BLaER1 (cell line): ENCODE measurements around the gene GRB10.

Experiments
- H3K27ac ChIP-seq: shearing (Covaris generic); formaldehyde crosslinking; 2 replicates; pipeline ENCODE4 v1.8.1; 2022
- H3K27me3 ChIP-seq: shearing (Covaris generic); formaldehyde crosslinking; 2 replicates; pipeline ENCODE4 v1.8.1; 2022
- H3K36me3 ChIP-seq: shearing (Covaris generic); formaldehyde crosslinking; 2 replicates; pipeline ENCODE4 v1.8.1; 2022
- H3K4me1 ChIP-seq: shearing (Covaris generic); formaldehyde crosslinking; 2 replicates; pipeline ENCODE4 v1.8.1; 2022
- H3K4me2 ChIP-seq: shearing (Covaris generic); formaldehyde crosslinking; 2 replicates; pipeline ENCODE4 v1.8.1; 2022
- H3K4me3 ChIP-seq: shearing (Covaris generic); formaldehyde crosslinking; 2 replicates; pipeline ENCODE4 v1.8.1; 2022
- H3K9ac ChIP-seq: shearing (Covaris generic); formaldehyde crosslinking; 2 replicates; pipeline ENCODE4 v1.8.1; 2022
- H3K9me3 ChIP-seq: shearing (Covaris generic); formaldehyde crosslinking; 2 replicates; pipeline ENCODE4 v1.8.1; 2022
- H4K20me1 ChIP-seq: shearing (Covaris generic); formaldehyde crosslinking; 2 replicates; pipeline ENCODE4 v1.8.1; 2022
- Cebpa-rat ChIP-seq: shearing (Covaris generic); IDR thresholded peaks from 2 replicates; pipeline ENCODE4 v1.8.1; 2022

Gene GRB10

DNA sequence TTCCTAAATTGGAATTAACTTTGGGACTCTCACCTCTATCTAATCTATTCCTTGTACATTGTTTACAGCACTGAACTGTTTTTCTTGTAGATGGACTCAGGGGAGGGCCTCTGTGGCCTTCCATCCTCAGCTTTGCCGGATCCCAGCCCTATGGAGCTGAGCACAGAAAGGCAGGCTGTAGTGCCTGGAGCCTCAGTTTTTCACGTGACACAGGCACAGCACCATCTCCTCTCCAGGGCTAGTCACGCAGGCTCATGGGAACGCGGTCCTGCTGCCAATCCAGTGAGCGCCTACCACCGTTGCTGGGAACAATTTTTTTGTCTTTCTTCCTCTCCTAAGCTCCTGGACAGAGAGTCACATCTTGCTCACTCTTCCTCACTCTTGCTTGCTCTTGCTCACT, 141.9 kb downstream of the GRB10 start:
- H3K27ac ChIP-seq, result no peak overlapping the region
- TF ChIP-seq Cebpa-rat, result no peak
- H3K4me1 ChIP-seq, result no peaks in the 10 kb centered on the region

DNA sequence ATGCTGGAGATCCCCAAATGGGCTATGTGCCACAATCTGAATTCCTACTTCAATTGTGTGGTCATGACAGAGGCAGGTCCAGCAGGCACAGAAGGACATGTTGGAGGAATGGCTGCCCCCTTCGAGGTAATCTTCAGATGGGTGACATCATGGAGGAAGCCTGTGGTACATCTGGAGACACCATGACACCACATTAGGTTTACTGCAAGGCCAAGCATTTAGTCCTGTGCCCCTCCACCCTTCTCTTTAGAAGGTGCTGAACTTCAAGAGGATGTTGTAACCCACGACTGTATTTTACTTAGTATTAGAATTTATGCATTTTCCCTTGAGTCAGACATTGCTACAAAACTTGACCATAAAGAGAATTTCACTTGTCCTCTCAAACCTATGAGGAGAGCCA, 142.4 kb downstream of the GRB10 start:
- H4K20me1 ChIP-seq, result peaks cover 32% of the 10 kb centered on the region
- H3K9ac ChIP-seq, result no peak overlapping the region
- no peak for TF ChIP-seq Cebpa-rat
- H3K27me3 ChIP-seq, result no peaks in the 10 kb centered on the region
- no peak overlapping the region for H3K4me2 ChIP-seq
- H3K27ac ChIP-seq, result no peak overlapping the region
- H3K4me3 ChIP-seq, result no peak overlapping the region
- peaks cover 60% of the 10 kb centered on the region for H3K36me3 ChIP-seq
- no peaks in the 10 kb centered on the region for H3K4me1 ChIP-seq
- H3K9me3 ChIP-seq, result peaks cover 42% of the 10 kb centered on the region

More for the DNA sequence above, 141.9 kb downstream of the GRB10 start:
- peaks cover 37% of the 10 kb centered on the region for H3K9me3 ChIP-seq
- no peak overlapping the region for H3K4me3 ChIP-seq
- H3K36me3 ChIP-seq, result peaks cover 60% of the 10 kb centered on the region
- H3K27me3 ChIP-seq, result no peaks in the 10 kb centered on the region
- H4K20me1 ChIP-seq, result peaks cover 37% of the 10 kb centered on the region
- H3K9ac ChIP-seq, result no peak overlapping the region
- no peak overlapping the region for H3K4me2 ChIP-seq

DNA sequence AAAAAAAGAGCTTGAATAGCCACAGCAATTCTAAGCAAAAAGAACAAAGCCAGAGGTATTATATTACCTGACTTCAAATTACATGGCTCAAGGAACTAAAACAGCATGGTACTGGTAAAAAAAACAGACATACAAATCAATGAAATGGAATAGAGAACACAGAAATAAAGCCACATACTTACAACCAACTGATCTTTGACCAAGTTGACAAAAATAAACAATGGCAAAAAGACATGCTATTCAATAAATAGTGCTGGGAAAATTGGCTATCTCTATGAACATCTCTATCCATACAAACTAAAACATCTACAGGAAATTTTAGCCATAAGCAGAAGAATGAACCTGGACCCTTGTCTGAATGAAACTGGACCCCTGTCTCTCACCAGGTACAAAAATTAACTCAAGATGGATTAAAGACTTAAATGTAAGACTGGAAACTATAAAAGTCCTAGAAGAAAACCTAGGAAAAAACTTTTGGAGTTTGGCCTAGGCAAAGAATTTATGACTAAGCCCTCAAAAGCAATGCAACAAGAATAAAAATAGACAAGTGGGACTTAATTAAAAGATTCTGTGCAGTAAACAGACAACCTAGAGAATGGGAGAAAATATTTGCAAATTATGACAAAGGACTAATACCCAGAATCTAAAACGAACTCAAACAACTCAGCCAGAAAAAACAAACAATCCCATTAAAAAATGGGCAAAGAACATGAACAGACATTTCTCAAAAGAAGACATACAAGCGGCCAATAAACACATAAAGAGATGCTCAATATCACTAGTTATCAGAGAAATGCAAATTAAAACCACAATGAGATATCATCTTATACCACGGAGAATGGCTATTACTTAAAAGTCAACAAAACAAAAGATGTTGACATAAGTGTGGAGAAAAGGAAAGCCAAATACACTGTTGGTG, 144.7 kb downstream of the GRB10 start:
- no peak overlapping the region for H3K9ac ChIP-seq

DNA sequence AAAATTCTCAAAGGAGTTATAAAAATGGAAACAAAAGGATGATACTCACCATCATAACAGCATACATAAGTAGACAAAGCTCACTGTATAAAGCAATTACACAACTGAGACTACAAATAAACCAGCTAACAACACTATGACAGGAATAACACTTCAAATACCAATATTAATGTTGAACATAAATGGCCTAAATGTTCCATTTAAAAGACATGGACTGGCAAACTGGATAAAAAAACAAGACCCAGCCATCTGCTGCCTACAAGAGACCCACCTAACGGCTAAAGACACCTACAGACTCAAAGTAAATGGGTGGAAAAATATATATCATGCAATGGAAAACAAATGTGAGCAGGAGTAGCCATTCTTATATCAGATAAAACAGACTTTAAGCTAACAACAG, 148.3 kb downstream of the GRB10 start:
- H3K4me3 ChIP-seq, result no peak overlapping the region
- peaks cover 38% of the 10 kb centered on the region for H4K20me1 ChIP-seq
- H3K4me2 ChIP-seq, result no peak overlapping the region
- no peak for TF ChIP-seq Cebpa-rat
- H3K27me3 ChIP-seq, result no peaks in the 10 kb centered on the region
- no peak overlapping the region for H3K27ac ChIP-seq
- peaks cover 50% of the 10 kb centered on the region for H3K36me3 ChIP-seq
- H3K9ac ChIP-seq, result no peak overlapping the region
- H3K4me1 ChIP-seq, result peaks cover 10% of the 10 kb centered on the region
- peaks cover 50% of the 10 kb centered on the region for H3K9me3 ChIP-seq

More for the DNA sequence above, 144.7 kb downstream of the GRB10 start:
- H3K4me3 ChIP-seq, result no peak overlapping the region
- no peak for TF ChIP-seq Cebpa-rat
- no peak overlapping the region for H3K27ac ChIP-seq
- no peak overlapping the region for H3K4me2 ChIP-seq
- H3K9me3 ChIP-seq, result peaks cover 60% of the 10 kb centered on the region
- H4K20me1 ChIP-seq, result peaks cover 13% of the 10 kb centered on the region; the same call in 1 of the 2 replicates
- H3K36me3 ChIP-seq, result peaks cover 50% of the 10 kb centered on the region
- no peaks in the 10 kb centered on the region for H3K27me3 ChIP-seq
- H3K4me1 ChIP-seq, result no peaks in the 10 kb centered on the region

DNA sequence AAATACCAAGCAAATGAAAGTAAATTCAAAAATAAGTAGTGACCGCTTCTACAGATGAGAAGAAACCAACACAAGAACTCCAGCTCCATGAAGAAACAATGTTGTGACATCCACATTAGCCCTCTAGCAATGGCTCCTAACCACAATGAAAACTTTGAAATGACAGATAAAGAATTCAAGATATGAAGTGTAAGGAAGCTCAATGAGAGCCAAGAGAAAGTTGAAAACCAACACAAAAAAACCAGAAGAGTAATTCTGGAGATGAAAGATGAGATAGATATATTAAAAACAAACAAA, 149.3 kb downstream of the GRB10 start:
- Histone ChIP-seq H3K4me1 (peaks cover 17% of the 10 kb centered on the region), H3K9me3 (peaks cover 43% of the 10 kb centered on the region), H3K9ac (no peak overlapping the region), H3K4me3 (no peak overlapping the region), H3K4me2 (no peak overlapping the region), H3K27me3 (no peaks in the 10 kb centered on the region), H4K20me1 (peaks cover 48% of the 10 kb centered on the region), H3K27ac (no peak overlapping the region), H3K36me3 (peaks cover 48% of the 10 kb centered on the region)
- TF ChIP-seq Cebpa-rat, result no peak

DNA sequence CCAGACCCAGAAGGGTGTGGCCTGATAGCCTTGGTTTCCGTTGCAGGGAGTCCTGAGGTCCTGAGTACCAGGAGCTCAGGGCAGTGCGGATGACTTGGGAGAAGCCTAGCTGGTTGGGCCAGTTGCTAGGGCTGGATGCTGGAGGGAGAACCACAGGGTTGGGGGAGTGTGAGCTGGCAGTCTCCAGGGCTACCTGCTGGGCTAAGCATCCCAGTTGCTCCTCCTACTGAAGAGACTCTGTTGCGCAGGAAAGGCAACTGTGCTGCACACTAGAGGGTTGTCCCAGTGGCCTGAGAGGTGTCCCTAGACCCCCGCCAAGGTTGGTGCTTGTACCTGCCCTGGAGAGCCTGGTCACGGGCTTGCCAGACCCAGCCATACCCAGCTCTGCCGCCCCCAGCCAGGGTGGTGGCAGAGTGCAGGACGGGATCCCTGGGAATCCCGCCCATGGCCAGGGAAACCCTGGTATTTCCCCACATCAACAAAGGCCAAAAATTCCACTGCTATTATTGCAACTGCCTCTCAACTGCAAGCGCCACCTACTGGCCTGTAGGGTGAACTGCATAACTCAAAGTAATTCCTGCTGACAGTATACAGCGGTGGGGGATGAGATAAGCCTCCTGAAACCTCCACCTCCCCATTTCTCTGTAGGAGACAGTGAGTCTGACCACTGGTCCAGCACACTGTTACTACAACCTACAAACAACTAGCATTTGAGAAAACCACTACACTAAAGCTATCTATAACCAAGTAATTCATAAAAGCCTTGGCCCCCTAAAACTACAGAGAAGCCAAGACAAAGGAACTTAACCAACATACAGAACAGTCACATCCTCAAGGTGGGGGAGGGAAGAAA, 149.9 kb downstream of the GRB10 start:
- H3K4me2 ChIP-seq, result no peak overlapping the region
- H3K27ac ChIP-seq, result no peak overlapping the region
- peaks cover 17% of the 10 kb centered on the region for H3K4me1 ChIP-seq
- H4K20me1 ChIP-seq, result peaks cover 54% of the 10 kb centered on the region
- H3K27me3 ChIP-seq, result no peaks in the 10 kb centered on the region
- H3K9me3 ChIP-seq, result peaks cover 43% of the 10 kb centered on the region
- no peak overlapping the region for H3K9ac ChIP-seq
- H3K36me3 ChIP-seq, result peaks cover 54% of the 10 kb centered on the region
- no peak for TF ChIP-seq Cebpa-rat
- H3K4me3 ChIP-seq, result no peak overlapping the region

DNA sequence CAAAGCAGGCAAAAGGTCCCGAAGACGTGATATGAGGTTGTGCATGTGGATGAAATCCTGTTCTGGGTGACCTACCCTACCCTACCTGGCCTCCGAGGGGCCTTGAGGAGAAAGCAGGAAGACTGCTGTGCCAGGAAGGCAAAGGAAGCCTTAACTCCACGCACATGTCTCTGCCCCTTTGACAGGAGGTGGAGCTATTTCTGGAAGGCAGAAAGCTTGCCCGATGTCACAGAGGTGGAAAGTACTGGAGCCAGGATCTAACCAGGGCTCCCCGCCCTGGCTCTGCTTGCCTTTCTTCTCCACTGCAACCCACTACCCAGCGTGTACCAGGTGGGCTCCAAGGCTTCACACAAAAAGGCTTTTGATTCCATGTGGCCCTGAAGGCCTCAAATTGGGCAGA, 151.1 kb downstream of the GRB10 start:
- Histone ChIP-seq H3K27me3 (no peaks in the 10 kb centered on the region), H3K4me3 (no peak overlapping the region), H4K20me1 (peaks cover 62% of the 10 kb centered on the region), H3K4me1 (peaks cover 17% of the 10 kb centered on the region), H3K36me3 (peaks cover 61% of the 10 kb centered on the region), H3K9me3 (peaks cover 31% of the 10 kb centered on the region), H3K9ac (no peak overlapping the region), H3K4me2 (no peak overlapping the region), H3K27ac (peak overlapping the region; percentile 29; the same call in 1 of the 2 replicates)
- no peak for TF ChIP-seq Cebpa-rat

DNA sequence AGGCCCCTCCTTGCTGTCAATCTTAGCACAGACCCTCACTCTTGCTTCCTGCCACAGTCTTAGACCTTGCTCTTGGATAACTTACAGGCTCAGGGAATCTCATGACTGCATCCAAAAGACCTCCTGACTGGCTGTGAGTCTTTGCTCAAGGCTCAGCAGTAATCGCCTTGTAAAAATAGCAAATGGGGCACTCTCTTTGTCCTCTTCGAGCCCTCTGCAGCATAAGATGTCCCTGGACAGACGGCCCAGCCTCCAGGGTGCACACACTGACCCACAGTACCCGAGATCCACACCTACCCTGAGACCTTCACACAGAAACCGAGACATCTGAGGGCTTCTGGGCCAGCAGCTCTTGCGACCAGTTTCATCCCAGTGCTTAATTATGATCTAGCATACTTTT, 151.6 kb downstream of the GRB10 start:
- Histone ChIP-seq H3K9ac (no peak overlapping the region), H3K27ac (no peak overlapping the region), H3K4me3 (no peak overlapping the region), H3K36me3 (peaks cover 62% of the 10 kb centered on the region), H3K4me2 (no peak overlapping the region), H3K4me1 (peaks cover 17% of the 10 kb centered on the region), H3K27me3 (no peaks in the 10 kb centered on the region), H3K9me3 (peaks cover 26% of the 10 kb centered on the region), H4K20me1 (peaks cover 62% of the 10 kb centered on the region)
- no peak for TF ChIP-seq Cebpa-rat

DNA sequence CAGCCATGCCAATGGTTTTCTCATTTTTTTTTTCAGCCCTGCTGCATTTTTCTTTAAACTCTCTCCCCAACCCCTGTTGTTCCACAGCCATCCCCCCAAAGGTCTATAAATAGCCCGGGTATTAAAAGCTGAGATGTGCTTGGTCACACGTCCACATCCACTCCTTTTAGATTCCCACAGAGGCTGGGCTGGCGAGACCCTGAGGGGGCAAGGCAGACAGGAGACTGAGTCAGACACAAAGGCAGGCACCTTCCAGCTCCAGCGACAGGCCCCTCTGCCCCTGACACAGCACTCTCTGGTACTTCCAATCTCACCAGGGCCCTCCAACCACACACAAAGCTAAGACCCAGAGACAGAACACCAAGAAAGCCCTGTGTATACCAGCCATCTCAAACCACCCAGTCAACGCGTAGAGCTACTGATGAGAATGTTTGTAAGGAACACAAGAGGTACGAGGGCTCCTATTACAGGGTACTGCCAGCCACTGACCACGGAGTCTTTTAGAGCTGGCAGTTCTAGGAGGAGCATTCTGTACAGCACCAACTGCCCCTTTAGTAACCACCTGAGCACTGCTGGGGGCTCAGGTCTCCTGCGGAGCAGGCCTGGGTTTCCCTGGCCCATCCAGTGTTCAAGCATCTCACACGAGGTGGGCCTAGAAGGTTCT, 153.3 kb downstream of the GRB10 start:
- peak overlapping the region; percentile 40 for H3K4me2 ChIP-seq
- peaks cover 17% of the 10 kb centered on the region for H3K4me1 ChIP-seq
- H3K9ac ChIP-seq, result peak overlapping the region; percentile 15; the same call in 1 of the 2 replicates
- H3K27me3 ChIP-seq, result no peaks in the 10 kb centered on the region
- H3K27ac ChIP-seq, result peak overlapping the region; percentile 30
- peaks cover 64% of the 10 kb centered on the region for H3K36me3 ChIP-seq
- no peak overlapping the region for H3K4me3 ChIP-seq
- peaks cover 8% of the 10 kb centered on the region for H3K9me3 ChIP-seq
- peaks cover 62% of the 10 kb centered on the region for H4K20me1 ChIP-seq
- no peak for TF ChIP-seq Cebpa-rat
